ENCODE measurements around the gene SPOCK1. TPM values are rescaled to one million over a fixed set of nuclear protein-coding genes. Genes with fewer than 3 reads are reported as not detected.

Gene SPOCK1
- polyA plus RNA-seq, 1 experiment = 76.0 TPM

DNA sequence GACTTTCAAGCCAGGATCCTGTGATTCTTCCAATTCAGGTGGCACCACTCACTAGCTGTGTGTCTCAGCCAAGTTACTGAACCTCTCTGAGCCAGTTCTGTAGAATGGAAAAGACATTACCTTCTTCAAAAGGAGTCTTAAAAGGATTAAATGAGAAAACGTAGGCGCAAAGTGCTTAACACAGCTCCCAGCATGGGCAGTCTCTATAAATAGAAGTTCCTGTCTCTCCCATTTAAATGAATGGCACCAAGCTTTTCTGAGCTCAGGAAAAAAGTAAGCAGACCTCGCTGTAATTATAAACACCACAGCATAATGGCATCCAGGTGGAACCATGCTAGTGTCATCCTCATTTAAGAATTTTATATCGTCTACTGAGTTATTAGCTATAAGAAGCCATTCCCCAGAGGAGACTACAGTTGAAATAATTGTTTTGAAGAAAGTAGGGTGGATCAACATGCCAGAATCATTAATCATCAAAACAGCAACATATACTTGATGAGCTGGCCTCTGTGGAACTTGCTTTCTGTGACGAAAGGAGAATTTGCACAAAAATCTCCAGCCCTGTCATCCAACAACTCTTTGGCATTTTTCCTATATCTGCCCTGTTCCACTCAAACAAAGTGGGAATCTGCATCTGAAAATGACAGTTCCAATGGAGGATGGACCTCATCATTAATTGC is 188.9 kb downstream of the SPOCK1 start:
- Histone ChIP-seq H3K27ac (ENCODE audit: low read depth, low read length) (no peak overlapping the region), H3K27me3 (ENCODE audit: control insufficient read depth, insufficient read depth, low read length) (no peaks in the 10 kb centered on the region), H3K9me3 (ENCODE audit: control insufficient read depth, insufficient read depth, low read length) (no peaks in the 10 kb centered on the region), H3K4me3 (ENCODE audit: low read depth, low read length) (no peak overlapping the region)
- DNase-seq (ENCODE audit: low read depth, low spot score) = peak; percentile 78
- ChIA-PET POLR2A (interaction anchor here (0.9 to 1.4 kb wide), 2 partner anchors 58 to 167 kb away, joined by 3 to 5 read pairs; no protein-coding TSS in a partner anchor), CTCF (interaction anchor here (1.0 to 5.2 kb wide), 2 partner anchors 10 to 1061 kb away, joined by 3 to 91 read pairs; no protein-coding TSS in a partner anchor)
- TF ChIP-seq CTCF (IDR thresholded peaks at IDR 0.05; ENCODE audit: low read depth, low read length) = no peak

DNA sequence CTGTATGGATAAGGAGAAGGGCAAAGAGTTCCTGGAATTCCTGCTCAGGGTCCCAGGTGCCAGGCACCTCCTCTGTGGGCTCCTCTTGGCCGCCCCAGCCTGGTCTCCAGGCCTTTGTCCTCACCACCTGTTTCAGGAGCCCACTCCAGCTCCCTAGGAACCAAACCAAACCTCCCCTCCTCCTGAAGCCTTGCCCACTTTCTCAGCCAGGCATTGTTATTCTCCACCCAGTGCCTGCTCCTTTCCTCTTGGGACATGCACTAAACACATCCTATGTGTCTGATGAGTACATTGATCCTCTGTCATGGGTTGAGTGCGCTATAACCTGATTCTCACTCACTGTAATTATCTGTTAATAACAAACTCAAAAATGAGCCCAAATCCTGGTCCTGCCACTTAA is 189.8 kb downstream of the SPOCK1 start:
- Histone ChIP-seq H3K27me3 (ENCODE audit: control insufficient read depth, insufficient read depth, low read length) (no peaks in the 10 kb centered on the region), H3K27ac (ENCODE audit: low read depth, low read length) (no peak overlapping the region), H3K4me3 (ENCODE audit: low read depth, low read length) (no peak overlapping the region), H3K9me3 (ENCODE audit: control insufficient read depth, insufficient read depth, low read length) (no peaks in the 10 kb centered on the region)
- no peak for TF ChIP-seq CTCF (IDR thresholded peaks at IDR 0.05; ENCODE audit: low read depth, low read length)
- no peak for DNase-seq (ENCODE audit: low read depth, low spot score)
- POLR2A ChIA-PET = interaction anchor here (1.4 kb wide), 1 partner anchor 166 kb away, joined by 5 read pairs; no protein-coding TSS in a partner anchor
- CTCF ChIA-PET = interaction anchor here (5.2 kb wide), 1 partner anchor 11 kb away, joined by 91 read pairs; no protein-coding TSS in a partner anchor

- CTCF ChIA-PET = interaction anchor here (5.2 kb wide), 1 partner anchor 12 kb away, joined by 91 read pairs; no protein-coding TSS in a partner anchor
- no peak overlapping the region for H3K4me3 ChIP-seq (ENCODE audit: low read depth, low read length)
- no peak for DNase-seq (ENCODE audit: low read depth, low spot score)
- H3K9me3 ChIP-seq (ENCODE audit: control insufficient read depth, insufficient read depth, low read length) = no peaks in the 10 kb centered on the region
- H3K27ac ChIP-seq (ENCODE audit: low read depth, low read length) = no peak overlapping the region
- POLR2A ChIA-PET = no interaction called here
- H3K27me3 ChIP-seq (ENCODE audit: control insufficient read depth, insufficient read depth, low read length) = no peaks in the 10 kb centered on the region
- no peak for TF ChIP-seq CTCF (IDR thresholded peaks at IDR 0.05; ENCODE audit: low read depth, low read length)
These were observed 190.8 kb downstream of the SPOCK1 start for GRCh38 chr5:137308311-137308710.

DNA sequence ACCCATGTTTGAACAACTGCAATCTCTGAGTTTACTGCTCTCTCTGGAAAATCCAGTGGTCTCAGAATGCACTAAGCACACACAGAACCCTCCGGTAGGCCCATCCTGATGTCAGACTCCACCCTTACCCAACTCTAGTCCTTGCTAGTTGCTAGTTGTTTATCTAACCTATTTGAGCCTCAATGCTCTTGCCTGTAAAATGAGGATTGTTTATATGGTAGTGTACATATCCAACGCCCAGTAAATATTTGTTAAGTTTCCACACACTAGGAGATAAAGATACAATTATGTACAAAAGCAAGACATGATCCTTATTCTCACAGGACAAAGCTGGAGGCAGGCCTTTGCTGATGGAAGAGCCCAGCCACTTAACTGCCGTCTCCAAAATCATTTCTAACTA is 192.2 kb downstream of the SPOCK1 start:
- no peak overlapping the region for H3K27ac ChIP-seq (ENCODE audit: low read depth, low read length)
- H3K4me3 ChIP-seq (ENCODE audit: low read depth, low read length) = no peak overlapping the region
- CTCF ChIA-PET = interaction anchor here (5.2 kb wide), 1 partner anchor 14 kb away, joined by 91 read pairs; no protein-coding TSS in a partner anchor
- H3K27me3 ChIP-seq (ENCODE audit: control insufficient read depth, insufficient read depth, low read length) = no peaks in the 10 kb centered on the region
- no peak for DNase-seq (ENCODE audit: low read depth, low spot score)
- H3K9me3 ChIP-seq (ENCODE audit: control insufficient read depth, insufficient read depth, low read length) = no peaks in the 10 kb centered on the region
- no peak for TF ChIP-seq CTCF (IDR thresholded peaks at IDR 0.05; ENCODE audit: low read depth, low read length)
- POLR2A ChIA-PET = no interaction called here

- no peak for DNase-seq (ENCODE audit: low read depth, low spot score)
- Histone ChIP-seq H3K4me3 (ENCODE audit: low read depth, low read length) (no peak overlapping the region), H3K27ac (ENCODE audit: low read depth, low read length) (no peak overlapping the region), H3K9me3 (ENCODE audit: control insufficient read depth, insufficient read depth, low read length) (no peaks in the 10 kb centered on the region), H3K27me3 (ENCODE audit: control insufficient read depth, insufficient read depth, low read length) (no peaks in the 10 kb centered on the region)
- ChIA-PET CTCF (interaction anchor here (1.6 to 5.2 kb wide), 2 partner anchors 14 kb away, joined by 8 to 91 read pairs; no protein-coding TSS in a partner anchor), POLR2A (no interaction called here)
- TF ChIP-seq CTCF (IDR thresholded peaks at IDR 0.05; ENCODE audit: low read depth, low read length) = no peak
These were observed 193.0 kb downstream of the SPOCK1 start for GRCh38 chr5:137305971-137306602.

All from AG04450 (cell line).